Activated naive CD8-positive, alpha-beta T cell treated with anti-CD3 and anti-CD28 coated beads, Interleukin-2, amount 50 U/mL, for 16 hours (primary cell): ENCODE results near the gene SLC46A3.
"Not testable (repeated sequence)": the region's sequence is repeated elsewhere in the genome, so short reads cannot be mapped to it uniquely, and the experiment has no call there.

Source experiments
- DNase-seq: peaks from one replicate; pipeline ENCODE4 v3.0.0-alpha.2; 2020; ENCODE audit warnings: low read depth, low spot score

The SLC46A3 gene

DNA sequence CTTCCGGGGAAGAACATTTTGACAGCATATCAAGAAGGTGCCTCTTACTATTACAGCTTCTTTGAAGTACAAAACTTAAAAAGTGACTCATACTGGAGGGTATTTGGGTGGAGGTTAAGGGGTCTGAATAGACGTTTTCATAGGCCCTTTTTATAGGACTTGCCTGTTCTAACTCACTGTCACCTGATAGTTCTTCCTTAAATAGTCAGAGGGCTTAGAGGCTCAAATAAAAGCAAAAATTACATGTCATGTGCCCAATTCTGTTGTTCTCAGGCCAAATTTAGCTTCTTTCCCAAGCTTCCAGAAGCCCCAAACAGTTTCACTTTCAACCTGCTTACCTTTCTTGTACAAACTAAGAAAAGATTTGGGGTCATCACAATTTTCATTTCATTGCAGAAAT, 16.1 kb upstream of the SLC46A3 start:
- no peak for DNase-seq

DNA sequence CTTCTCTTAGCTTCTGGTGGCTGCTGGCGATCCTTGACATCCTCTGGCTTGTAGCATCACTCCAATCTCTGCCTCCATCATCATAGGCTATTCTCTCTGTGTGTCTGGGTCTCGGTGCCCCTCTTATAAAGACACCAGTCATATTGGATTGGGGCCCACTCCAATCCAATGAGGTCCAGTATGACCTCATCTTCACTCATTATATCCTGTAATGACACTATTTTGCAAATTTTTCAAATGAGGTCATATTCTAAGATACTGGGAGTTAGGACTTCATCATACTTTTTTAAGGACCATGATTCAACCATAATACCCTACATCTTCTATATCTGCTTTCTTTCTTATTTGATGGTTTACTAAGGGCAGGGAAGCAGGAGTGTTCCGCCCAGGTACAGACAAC, 12.0 kb upstream of the SLC46A3 start:
- no peak for DNase-seq

DNA sequence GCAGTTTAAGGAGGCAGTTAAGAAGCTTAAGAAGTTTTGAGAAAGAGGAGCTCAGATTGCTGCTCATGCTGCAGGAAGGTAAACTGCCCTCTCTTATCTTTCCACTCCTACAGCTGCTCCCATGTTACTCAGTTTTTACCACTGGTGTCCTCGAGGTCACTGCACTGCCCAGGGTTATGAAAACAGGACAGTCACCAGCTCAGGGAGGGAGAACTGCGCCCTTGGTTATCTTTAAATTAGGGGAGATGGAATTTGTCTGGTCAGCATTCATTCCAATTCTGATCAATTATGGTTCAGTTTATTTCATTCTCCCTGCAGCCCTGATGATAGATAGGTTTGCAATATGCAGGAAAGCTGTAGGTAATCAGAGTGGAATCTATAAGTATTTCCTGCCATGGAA, 10.8 kb upstream of the SLC46A3 start:
- DNase-seq = no peak

DNA sequence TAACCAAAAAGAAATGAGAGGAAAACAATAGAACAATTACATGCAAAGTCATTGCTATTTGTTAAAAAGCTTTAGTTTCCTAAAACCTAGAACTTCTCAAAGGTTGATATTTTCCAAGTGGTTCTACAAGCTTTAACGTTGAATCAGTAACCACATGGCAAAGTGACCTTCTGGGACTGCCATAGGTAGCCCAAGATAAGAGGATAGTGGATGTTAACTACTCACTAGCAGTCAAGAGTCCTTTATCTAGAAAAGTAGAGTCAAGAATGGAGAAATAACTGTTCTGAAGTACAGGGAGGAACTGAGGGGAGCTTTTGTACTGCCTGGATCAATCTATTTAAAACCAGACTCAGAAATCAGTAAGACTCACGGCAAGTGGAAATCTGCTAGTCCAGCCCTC, 9.9 kb upstream of the SLC46A3 start:
- DNase-seq = no peak

DNA sequence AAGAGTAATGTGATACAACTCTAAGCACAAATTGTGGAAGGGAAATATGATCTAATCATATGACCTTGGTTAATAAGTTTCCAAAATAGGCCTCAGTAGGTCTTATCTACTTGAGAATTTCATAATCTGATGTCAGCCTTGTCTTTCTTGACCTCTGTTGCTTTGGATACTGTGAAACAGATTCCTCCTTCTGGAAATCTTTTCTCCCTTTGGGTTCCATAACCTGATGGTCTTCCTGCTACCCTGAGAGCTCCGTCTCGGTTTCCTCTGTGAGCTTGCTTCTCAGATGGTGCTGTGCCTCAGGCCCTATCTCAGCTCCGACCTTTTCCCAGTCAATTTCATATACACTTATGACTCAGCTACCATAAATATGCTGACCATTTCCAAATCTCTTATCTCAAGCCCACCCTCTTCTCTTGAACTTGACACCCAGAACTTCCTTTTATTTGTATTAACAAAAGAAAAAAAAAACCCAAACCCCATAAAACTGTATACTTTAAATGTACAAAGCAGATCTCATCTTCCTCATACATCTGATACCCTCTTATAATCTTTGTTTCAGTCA, 6.4 kb upstream of the SLC46A3 start:
- no peak for DNase-seq

DNA sequence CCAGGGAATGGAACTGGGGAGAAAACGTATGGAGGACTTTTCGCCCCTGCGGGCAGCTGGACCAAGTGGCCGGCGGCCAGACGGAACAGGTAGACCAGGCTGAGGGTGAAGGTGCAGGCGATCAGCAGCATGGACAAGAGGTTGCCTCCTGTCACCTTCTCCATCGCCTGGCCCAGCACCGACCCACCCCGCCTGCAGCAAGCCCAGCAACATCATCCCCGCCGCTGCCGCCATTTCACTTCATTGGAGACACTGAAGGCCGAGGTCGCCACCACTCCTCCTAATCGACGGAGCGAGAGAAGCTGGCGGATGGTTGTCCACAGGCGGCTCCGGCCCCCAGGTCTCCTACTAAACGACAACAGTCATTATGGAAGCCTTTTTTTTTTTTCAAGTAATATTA, 5.0 kb upstream of the SLC46A3 start:
- no peak for DNase-seq

DNA sequence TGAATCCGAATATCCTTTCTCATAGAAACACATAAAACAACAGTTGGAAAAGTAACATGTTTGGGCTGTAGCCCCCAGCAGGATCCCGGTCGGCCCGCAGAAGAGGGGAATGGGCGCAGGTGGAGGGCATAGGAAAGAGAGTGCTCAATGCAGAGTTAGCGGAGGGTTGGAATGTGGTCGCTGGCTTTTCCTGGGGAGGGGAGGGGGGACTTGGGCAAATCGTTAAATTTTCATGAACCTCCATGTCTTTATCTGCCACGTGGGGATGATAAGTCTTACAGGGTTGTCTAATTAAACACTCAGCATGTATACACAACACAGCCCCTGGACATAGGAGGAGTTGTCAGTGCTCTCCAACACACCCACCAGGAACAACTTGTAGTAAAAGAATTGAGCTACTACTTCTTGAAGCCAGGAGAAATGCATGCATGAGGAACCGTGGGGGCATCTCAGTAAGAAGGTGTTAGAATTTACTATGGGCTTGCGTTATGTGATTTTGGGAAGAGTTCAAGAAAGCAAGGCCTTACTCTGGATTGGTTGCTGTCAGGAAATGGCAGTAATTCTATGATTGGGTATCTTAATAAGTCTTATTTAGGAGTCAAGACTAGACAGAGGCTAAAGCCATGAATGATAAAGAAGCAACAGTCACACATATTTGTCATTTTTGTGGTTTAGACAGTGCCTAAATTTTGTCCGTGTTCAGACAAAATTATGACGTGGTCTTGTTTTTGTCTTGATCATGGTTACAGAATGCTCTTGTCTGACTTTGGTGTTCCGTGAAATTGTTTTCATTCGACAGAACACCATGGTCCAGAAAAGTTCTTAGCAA, 671 bp upstream of the SLC46A3 start:
- DNase-seq = no peak

DNA sequence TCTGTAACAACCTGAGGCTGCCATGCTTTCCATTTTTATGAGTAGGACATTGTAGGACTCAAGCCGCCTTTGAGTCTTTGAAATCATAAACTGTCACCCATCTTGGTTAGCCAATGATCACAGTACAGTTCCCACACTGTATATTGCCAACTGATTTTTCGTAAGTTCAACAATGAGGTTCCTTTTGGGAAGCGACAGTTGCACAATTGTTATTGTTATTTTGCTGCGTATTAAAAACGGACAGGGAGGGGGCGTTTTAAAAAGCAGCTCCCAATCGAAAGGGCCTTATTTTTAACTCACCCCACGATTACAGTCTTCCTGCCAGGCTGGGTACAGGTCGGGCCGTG, 601 bp downstream of the SLC46A3 start:
- DNase-seq = no peak

DNA sequence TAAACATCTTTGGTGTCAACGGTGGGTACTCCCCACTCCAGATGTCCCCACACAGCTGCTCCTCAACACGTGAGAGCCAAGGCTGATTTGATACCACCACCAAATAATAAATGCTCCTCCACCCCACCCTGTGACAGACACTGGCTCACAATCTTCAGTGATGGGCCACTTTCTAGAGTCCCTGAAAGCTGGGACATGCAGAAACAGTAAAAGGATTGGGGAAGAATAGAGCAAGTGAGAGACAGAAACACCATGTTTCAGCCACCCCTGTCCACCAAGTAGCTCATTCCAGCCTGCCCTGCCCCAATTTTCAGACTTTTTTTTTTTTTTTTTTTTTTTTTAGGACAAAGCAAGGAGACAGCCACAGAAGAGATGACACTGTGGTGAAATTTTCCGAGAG, 1.6 kb downstream of the SLC46A3 start:
- no peak for DNase-seq

DNA sequence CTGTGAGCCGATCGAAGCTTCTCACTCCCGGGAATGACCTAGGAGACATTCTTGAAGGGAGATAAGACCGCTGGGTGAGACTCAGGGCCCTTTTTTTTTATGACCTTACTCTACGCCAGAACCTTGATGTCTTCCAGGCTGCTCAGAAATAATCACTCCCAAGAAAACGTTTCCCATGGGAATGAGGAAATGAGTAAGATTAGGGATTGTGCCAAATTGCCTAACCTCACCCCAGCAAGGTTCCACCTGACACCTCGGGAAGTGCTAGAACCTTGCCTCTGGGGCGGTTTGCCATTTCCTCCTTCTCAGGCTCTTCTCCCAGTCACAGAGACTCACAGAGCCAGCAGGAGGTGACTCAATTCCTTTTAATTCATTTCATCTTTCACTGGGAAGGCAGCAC, 2.3 kb downstream of the SLC46A3 start:
- no peak for DNase-seq

DNA sequence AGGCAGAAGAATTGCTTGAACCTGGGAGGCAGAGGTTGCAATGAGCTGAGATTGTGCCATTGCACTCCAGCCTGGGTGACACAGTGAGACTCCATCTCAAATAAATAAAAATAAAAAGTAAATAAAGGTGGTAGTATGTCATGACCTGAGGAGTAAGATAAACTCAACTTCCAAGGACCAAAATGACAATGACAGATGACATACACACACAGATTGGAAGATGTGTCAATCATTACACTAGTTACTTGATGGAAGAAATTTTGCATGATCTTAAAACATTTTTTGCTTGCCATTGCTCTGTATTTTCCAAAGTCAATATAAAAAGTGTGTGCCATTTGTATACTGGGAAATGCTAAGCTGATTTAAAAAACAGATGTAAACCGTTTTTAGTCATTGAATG, 4.1 kb downstream of the SLC46A3 start:
- no peak for DNase-seq

DNA sequence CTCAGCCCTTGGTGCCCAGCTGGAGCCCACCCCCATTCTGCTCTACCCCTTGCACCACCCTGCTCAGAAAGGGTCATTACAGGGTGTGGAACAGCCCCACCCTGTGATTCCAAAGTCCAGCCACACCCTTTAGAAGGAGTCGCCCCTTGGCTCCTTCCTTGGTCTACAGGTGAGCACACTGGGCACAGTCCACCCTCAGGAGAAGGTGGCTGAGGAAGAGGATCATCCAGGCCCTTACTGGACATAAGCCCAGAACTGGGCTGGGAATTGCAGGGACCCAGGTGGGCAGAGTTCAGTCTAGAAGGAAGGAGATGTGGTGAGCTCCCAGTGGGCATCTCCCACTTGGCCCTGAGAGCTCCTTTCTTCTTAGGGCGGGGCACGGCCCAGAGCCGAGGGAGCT, 8.6 kb downstream of the SLC46A3 start:
- no peak for DNase-seq

DNA sequence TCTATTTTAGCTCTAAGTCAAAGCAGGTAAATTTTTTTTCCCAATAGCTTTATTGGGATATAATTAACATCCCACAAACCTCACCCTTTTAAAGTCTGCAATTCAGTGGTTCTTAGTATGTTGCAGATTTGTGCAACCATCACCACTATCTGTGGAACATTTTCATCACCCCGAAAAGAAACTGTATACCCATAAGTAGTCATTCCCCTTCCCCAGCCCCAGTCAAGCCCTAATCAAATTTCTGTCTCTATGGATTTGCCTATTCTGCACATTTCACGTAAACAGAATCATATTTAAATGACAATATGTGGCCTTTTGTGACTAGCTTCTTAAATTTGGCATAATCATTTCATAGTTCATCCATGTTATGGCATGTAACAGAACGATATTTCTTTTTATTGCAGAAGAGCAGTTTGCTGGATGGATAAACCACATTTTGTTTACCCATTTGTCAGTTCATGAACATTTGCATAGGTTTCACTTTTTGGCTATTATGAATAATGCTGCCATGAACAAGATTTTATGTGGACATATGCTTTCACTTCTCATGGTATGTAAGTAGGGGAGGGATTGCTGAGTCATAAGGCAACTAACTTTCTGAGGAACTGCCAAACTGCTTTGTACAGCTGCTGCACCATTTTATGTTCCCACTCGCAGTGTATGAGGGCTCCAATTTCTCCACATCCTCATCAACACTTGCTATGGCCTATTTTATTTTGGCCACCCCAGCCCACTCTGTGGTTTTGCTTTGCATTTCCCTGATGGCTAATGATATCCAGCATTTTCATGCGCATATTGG, 10.9 kb downstream of the SLC46A3 start:
- DNase-seq = no peak

DNA sequence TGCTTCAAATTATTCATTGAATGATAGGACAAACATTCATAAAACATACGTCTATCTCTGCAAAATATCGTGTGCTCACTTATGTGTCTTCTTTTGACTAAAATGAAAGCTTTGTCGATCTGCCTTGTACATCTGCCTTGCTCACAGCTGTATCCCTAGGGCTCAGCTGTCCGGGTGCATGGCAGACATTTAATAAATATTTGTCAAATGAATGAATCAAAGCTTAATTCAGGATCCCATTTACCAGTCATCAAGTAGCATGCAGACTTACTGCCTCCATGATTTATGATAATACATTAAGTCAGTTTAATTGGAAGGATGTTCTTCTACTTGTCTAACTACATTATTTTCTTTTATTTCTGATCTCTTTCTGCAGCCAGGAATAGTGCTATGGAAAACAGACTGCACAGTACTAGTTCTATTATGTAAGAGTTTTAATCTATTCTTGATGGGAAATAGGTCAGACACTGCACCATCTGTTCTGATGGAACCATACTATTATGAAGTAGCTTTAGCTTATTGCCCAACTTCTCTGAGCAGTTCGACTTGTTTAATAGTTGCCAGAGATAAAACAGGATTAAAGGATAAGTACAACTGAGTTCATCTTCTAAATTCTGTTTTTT, 13.2 kb downstream of the SLC46A3 start:
- no peak for DNase-seq

DNA sequence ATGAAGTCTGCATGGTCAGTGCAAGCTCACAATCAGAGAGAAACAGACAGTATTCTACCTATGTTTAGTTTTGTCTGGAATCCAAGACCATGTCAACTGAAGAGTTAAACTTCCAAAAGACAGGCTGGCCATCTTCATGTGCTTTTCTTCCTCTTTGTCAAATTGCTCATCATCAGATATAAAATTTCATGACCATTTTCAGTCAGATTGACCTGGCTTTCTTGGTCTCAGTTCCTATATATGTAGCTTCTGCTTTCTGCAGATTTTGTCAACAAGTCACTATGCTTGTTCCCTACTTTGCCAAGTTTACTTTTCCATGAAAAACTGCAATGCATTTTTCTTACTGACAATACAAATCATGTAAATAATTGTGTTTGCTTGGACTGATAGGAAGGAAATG, 13.9 kb downstream of the SLC46A3 start:
- DNase-seq = no peak

DNA sequence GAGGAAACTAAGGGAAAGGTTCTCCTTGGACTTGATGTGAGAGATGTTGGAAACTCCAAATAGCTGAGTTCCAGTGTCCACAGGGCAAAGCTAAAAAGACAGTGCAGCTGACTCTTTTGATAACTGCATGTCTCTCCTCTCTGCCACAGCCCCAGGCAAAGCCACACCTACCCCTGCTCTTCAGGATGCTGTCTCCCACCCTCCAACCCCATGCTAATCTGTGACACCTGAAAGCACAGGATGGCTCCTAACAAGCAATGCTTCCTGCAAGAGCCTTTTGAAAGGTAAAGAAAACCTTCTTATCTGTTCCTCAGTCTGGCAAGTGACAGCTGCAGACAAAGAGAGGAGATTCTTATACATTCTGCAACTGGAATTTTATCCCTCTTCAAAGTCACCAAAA, 14.5 kb downstream of the SLC46A3 start:
- DNase-seq = no peak

DNA sequence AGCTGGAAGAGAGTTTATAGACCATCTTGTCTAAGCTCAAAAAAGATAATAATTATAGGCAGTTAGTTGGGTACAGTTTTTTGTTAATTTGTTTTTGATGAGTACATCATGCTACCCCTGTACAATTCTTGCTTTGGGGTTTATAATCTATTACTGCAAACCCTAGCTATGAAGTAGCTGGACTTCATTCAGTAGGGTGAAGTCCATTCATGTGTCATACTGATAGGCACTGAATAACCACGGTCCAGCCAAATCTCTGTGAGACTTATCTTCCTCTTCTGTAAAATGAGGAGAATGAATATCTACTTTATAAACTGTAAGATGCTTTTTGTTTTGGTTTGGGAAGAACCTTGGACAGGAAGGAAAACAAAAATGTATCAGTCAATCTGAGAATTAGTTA, 19.5 kb downstream of the SLC46A3 start:
- DNase-seq = no peak

DNA sequence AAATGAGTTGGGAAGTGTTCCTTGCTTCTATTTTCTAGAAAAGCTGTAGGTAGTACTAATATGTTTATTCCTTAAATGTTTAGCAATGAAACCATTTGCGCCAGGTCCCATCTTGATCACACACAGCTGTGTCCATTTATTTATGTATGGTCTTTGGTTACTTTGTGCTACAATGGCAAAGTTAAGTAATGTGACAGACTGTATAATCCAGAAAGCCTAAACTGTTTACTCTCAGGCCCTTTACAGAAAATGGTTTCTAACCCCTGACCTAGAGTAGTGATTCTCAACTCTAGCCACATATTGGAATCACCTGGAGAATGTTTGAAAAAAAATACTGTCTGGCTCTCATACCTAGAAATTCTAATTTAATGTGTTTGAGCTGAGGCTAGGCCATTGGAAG, 21.3 kb downstream of the SLC46A3 start:
- no peak for DNase-seq

DNA sequence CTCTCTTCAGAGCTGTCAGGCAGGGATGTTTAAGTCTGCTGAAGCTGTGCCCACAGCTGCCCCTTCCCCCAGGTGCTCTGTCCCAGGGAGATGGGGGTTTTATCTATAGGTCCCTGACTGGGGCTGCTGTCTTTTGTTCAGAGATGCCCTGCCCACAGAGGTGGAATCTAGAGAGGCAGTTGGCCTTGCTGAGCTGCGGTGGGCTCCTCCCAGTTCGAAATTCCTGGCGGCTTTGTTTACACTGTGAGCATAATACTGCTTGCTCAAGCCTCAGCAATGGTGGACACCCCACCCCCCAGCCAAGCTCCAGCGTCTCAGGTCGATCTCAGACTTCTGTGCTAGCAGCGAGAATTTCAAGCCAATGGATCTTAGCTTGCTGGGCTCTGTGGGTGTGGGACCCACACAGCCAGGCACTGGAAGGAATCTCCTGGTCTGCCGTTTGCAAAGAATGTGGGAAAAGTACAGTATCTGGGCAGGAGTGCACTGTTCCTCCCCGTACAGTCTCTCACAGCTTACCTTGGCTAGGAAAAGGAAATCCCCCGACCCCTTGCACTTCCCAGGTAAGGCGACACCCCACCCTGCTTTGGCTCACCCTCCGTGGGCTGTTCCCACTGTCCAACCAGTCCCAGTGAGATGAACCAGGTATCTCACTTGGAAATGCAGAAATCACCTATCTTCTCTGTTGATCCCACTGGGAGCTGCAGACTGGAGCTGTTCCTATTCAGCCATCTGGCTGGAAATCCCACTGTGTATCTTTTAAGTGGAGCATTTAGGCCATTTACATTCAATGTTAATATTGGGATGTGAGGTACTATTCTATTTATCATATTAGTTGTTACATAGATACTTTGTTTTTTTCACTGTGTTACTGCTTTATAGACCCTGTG, 24.9 kb downstream of the SLC46A3 start:
- DNase-seq = not testable (repeated sequence)

DNA sequence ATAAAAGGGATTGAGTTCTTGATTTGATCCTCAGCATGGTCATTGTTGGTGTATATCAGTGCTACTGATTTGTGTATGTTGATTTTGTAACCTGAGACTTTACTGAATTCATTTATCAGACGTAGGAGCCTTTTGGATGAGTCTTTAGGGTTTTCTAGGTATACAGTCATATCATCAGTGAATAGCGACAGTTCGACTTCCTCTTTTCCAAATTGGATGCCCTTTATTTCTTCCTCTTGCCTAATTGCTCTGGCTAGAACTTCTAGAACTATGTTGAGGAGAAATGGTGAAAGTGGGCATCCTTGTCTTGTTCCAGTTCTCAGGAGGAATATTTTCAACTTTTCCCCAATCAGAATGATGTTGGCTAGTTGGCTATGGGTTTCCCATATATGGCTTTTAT, 32.9 kb downstream of the SLC46A3 start:
- DNase-seq = no peak

DNA sequence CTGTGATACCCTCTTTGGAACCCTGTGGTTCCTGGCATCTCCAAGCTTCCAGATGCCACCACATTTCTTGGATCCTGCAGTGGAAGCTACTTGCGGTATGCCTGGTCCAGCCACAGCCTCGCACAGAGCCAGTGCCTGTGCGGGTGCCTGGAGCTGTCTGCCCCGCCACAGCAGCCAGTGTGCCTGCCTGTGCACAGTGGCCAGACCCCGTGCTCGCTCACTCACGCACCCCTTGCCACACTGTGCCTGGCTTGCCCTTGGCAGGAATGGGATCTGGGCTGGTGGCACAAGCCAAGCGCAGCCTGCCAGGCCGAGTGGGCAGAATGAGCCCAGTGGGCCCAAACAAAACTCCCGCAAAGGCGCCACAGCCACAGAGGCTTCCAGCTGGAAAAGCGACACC, 33.7 kb downstream of the SLC46A3 start:
- DNase-seq = no peak

DNA sequence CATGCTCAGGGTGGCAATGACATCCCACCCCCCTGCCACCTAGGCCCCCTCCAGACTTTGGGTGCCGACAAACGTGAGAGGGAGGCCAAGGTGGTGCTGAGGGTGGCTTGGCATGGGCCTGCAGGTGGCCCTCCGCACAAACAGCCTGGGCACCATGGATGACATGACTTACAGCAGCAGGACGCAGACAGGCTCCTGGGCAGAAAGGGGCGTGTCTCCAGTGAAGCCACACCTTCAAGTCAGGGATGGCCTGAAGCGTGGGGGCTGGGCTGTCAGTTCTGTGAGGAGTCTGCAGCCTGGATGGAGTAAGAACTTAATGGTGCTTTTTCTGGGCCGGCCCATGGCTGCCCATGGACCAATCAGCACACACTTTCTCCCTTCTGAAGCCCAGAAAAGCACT, 34.5 kb downstream of the SLC46A3 start:
- no peak for DNase-seq
